ENCODE data around the gene ARL8B.

ARL8B gene

DNA sequence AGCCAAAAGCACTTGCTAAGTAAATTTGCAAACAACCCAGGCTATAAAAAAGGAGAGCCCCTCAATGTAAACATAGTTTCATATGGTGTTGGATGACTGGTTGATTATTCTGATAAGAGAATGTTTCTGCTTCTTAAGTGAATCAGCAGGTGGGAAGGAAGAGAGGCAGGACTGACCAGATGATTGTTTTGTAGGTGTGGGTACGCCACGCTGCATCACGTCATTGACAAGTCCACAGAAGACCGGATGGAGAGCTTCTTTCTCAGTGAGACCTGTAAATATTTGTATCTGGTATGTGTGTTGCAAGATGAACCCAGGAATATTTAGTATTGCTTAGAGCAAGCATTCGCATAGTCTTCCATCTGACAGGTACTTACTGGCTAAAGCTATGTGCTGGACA lies 88.8 kb downstream of the ARL8B start:
- Histone ChIP-seq H3K36me3 (ENCODE audit: control insufficient read depth, insufficient read depth, low read length) (no peaks in the 10 kb centered on the region), H3K27ac (no peak overlapping the region), H2AFZ (no peak overlapping the region), H3K4me3 (ENCODE audit: low read depth, low read length) (no peak overlapping the region), H3K4me1 (no peaks in the 10 kb centered on the region), H3K9ac (no peak overlapping the region), H3K27me3 (ENCODE audit: control insufficient read depth, insufficient read depth, low read length) (no peaks in the 10 kb centered on the region), H3K4me2 (ENCODE audit: low read length) (no peak overlapping the region), H3K9me3 (ENCODE audit: control insufficient read depth, low read length) (no peaks in the 10 kb centered on the region), H3K79me2 (no peaks in the 10 kb centered on the region)
- TF ChIP-seq, protein P1, sequence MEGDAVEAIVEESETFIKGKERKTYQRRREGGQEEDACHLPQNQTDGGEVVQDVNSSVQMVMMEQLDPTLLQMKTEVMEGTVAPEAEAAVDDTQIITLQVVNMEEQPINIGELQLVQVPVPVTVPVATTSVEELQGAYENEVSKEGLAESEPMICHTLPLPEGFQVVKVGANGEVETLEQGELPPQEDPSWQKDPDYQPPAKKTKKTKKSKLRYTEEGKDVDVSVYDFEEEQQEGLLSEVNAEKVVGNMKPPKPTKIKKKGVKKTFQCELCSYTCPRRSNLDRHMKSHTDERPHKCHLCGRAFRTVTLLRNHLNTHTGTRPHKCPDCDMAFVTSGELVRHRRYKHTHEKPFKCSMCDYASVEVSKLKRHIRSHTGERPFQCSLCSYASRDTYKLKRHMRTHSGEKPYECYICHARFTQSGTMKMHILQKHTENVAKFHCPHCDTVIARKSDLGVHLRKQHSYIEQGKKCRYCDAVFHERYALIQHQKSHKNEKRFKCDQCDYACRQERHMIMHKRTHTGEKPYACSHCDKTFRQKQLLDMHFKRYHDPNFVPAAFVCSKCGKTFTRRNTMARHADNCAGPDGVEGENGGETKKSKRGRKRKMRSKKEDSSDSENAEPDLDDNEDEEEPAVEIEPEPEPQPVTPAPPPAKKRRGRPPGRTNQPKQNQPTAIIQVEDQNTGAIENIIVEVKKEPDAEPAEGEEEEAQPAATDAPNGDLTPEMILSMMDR (IDR thresholded peaks at IDR 0.05): no peak

DNA sequence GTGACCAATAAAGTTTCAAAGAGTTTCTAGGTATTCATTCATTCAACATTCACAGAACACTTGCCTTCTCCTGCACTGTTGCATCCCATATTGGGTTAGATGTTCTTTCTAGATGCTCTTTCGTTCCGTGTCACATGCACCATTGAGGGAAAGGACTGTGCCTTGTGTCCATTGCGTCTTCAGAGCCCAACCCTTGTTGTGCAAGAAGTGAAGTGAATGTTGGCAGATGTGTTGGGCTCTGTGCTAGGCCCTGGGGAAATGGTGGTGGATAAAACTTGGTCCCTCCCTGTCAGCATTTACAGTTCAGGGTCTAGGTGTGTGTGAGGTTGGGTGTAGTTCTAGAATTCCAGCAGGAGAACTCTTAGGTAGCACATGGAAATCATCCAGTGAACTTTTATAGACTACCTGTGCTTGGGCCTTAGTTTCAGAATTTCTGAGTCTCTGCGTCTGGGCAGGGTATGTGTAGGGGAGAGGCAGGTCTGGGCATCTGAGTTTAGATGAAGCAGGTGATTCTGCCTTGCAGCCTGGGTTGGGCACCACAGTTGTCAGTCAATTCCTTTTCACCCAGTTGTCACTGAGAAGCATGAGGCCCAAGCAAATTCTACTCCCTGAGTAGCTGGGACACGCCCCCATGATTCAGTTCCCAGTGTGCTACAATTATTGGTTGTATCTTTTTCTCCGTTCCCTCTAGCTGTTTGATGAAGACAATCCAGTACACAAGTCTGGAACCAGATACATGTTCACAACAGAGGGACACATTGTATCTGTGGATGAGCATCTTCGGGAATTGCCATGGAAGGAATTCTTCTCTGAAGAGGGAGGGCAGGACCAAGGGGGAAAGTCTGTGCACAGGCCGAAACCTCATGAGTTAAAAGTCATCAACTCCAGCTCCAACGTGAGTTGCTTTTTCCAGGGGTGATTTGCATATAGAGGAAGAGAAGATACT lies 90.8 kb downstream of the ARL8B start:
- no peak overlapping the region for H3K27ac ChIP-seq
- no peaks in the 10 kb centered on the region for H3K27me3 ChIP-seq (ENCODE audit: control insufficient read depth, insufficient read depth, low read length)
- no peak overlapping the region for H2AFZ ChIP-seq
- no peaks in the 10 kb centered on the region for H3K79me2 ChIP-seq
- H3K4me3 ChIP-seq (ENCODE audit: low read depth, low read length): no peak overlapping the region
- no peak overlapping the region for H3K4me2 ChIP-seq (ENCODE audit: low read length)
- no peaks in the 10 kb centered on the region for H3K36me3 ChIP-seq (ENCODE audit: control insufficient read depth, insufficient read depth, low read length)
- H3K9ac ChIP-seq: no peak overlapping the region
- H3K9me3 ChIP-seq (ENCODE audit: control insufficient read depth, low read length): no peaks in the 10 kb centered on the region
- H3K4me1 ChIP-seq: no peaks in the 10 kb centered on the region
- TF ChIP-seq, protein P1 (IDR thresholded peaks at IDR 0.05): no peak

DNA sequence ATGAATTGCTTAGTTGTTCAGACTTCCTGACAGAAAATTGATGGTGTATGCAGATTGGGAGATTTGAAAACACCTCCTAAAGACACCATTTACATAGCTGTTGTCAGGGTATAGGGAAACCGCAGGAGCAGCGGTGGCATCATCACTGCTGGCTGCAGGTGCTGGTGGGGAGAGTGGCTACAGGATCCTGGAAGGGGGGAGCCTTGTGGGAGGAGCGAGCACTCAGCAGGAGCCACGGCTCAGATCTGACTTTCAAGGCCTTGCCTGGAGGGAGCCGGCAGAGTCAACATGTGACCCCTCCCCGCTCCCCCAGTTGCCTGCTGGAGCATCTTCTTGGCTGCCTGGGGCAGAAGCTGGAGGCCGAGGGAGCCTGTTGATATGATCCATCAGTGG lies 91.5 kb downstream of the ARL8B start:
- H3K27ac ChIP-seq: no peak overlapping the region
- no peaks in the 10 kb centered on the region for H3K9me3 ChIP-seq (ENCODE audit: control insufficient read depth, low read length)
- TF ChIP-seq, protein P1 (IDR thresholded peaks at IDR 0.05): no peak
- H3K4me2 ChIP-seq (ENCODE audit: low read length): no peak overlapping the region
- H3K4me1 ChIP-seq: no peaks in the 10 kb centered on the region
- no peaks in the 10 kb centered on the region for H3K36me3 ChIP-seq (ENCODE audit: control insufficient read depth, insufficient read depth, low read length)
- no peak overlapping the region for H2AFZ ChIP-seq
- no peak overlapping the region for H3K4me3 ChIP-seq (ENCODE audit: low read depth, low read length)
- no peaks in the 10 kb centered on the region for H3K27me3 ChIP-seq (ENCODE audit: control insufficient read depth, insufficient read depth, low read length)
- H3K79me2 ChIP-seq: no peaks in the 10 kb centered on the region
- H3K9ac ChIP-seq: no peak overlapping the region

DNA sequence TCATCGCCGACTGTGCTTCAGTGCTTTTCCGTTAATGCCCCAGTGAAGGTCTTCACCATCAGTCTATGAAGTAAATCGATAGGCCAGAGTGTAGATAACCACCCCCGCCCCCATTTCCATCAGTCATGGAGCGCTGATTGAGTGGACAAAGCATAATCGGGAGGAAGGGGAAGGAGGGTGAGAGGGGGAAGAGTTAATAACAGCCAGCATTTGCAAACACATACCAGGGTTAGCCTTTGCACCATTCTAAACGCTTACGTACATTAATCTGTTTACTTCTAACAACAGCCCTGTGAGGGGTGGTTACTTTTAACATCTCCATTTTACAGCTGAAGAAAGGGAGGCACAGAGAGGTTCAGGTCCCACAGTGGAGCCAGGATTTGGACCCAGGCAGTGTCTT lies 92.3 kb downstream of the ARL8B start:
- H3K27me3 ChIP-seq (ENCODE audit: control insufficient read depth, insufficient read depth, low read length): no peaks in the 10 kb centered on the region
- TF ChIP-seq, protein P1 (IDR thresholded peaks at IDR 0.05): no peak
- no peak overlapping the region for H3K4me3 ChIP-seq (ENCODE audit: low read depth, low read length)
- H3K9me3 ChIP-seq (ENCODE audit: control insufficient read depth, low read length): no peaks in the 10 kb centered on the region
- H3K36me3 ChIP-seq (ENCODE audit: control insufficient read depth, insufficient read depth, low read length): no peaks in the 10 kb centered on the region
- no peak overlapping the region for H2AFZ ChIP-seq
- H3K79me2 ChIP-seq: no peaks in the 10 kb centered on the region
- H3K27ac ChIP-seq: no peak overlapping the region
- no peak overlapping the region for H3K4me2 ChIP-seq (ENCODE audit: low read length)
- H3K9ac ChIP-seq: no peak overlapping the region
- no peaks in the 10 kb centered on the region for H3K4me1 ChIP-seq

All from parathyroid adenoma (tissue), 2 donors.